ENCODE measurements around the gene CAMTA1. TPM values are rescaled to one million over a fixed set of nuclear protein-coding genes. Genes with fewer than 3 reads are reported as not detected.
A peak's percentile ranks its signal among the peaks of the same experiment; 100 is the strongest.

CAMTA1 gene
- polyA plus RNA-seq, 12 donors, result 24.2 to 51.1 (median 44.7) TPM; not detected in 1

- no peak for DNase-seq
Observed at GRCh38 chr1:7062346-7063061, 277.2 kb downstream of the CAMTA1 start.

DNA sequence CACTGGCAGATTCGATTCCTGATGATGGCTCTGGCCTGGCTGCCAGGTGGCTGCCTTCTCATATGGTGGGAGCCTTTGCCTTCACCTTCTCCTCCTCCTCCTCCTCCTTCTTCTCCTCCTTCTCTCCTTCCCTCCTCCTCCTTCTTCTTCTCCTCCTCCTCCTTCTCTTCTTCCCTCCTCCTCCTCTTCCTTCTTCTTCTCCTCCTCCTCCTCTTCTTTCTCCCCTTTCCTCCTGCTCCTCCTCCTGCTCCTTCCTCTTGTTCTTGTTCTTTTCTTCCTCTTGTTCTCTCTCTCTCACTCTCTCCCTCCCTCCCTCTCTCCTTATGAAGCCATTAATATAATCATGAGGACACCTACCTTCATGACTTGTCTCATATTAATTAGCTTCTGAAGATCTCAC, 278.7 kb downstream of the CAMTA1 start:
- DNase-seq, result no peak

GRCh38 chr1:7068552-7068951, 283.3 kb downstream of the CAMTA1 start:
- DNase-seq, result no peak

DNA sequence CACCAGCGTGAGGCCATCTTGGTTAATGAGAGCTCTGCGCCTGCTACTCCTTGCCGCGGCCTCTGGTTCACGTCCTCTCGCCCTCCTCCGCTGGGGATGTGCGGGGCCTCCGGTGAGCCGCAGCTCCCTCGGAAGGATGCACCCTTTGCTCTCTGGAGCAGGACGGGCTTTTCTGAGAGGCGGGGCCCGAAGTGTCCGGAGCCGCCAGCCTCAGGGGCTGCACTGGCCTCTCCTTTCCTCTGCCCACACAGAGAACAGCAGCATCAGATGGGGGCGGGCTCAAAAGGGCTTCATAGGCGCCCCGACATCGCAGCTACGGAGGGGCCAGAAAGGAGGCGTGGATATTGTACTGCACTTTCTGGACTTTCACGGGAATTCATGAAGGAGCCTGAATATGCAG, 284.7 kb downstream of the CAMTA1 start:
- DNase-seq, result no peak

- DNase-seq, result peak; percentile 69
Observed at GRCh38 chr1:7070389-7071029, 285.3 kb downstream of the CAMTA1 start.

DNA sequence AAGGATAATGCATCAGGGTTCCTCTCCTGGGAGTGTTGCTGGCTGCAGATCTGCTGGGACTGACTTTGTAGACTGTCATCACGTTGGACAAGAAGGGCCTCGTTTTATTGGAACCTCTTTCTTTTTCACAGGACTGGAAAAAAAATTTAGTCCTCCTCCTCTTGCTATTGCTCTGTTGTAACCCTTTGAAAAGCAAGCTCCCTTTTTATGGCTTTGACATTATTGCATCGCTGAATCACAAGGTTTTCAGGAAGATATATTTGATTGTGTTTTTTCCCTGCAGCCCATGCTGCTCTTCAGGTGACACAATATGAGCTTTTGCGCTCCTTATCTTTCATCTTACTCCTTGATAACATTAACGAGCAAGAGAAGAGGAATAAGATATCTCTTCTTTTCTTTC, 290.9 kb downstream of the CAMTA1 start:
- no peak for DNase-seq

- DNase-seq, result no peak
Observed at GRCh38 chr1:7076572-7076971, 291.3 kb downstream of the CAMTA1 start.

- no peak for DNase-seq
Observed at GRCh38 chr1:7077136-7077535, 291.9 kb downstream of the CAMTA1 start.

DNA sequence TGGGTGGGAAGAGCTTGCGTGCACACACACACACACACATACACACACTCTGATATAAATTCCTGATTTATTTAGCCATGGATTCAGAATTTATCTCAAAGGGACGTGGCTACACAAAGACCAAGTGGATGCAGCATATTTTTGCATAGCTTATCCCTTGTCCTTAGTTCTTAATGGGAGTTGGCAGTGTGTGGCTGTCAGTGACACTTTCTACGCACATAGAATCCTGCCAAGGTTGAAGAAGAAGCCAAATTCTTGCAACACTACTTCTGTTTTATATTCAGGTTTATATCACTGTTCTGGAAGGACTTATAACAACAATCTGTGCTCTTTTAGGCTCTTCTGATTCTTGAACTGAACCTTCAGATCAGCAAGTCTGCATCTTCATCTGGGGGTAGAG, 292.7 kb downstream of the CAMTA1 start:
- DNase-seq, result no peak

- DNase-seq, result no peak
Observed at GRCh38 chr1:7079637-7080036, 294.4 kb downstream of the CAMTA1 start.

DNA sequence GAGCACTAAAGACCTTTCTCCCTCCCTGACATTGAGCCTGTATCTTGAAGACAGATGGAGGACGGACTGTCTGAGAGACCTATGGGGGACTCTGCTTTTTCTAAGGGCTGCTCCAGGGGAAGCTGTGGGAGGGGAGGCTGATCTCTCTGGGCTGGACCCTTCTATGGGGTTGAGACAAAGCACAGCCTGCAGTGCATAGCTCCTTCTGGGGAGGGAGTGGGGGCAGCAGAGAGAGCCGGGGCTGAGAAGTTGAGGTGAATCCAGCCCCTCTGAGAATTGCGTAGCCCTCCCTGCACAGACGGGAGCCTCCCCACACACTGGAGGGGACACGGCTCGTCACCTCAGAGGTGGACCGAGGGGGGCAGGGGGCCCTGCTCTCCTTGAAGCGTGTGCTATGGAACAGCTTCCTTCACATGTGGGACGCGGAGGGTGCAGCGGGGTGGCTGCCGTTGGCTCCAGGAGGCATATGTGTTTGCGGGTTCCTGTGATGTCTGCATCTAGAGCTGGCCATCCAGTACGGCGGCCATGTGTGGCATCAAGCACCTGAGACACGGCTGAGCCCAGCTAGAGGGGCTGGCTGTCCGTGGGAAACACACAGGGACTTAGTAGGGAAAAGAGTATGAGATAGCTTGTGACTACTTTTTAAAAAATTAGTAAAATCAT, 299.1 kb downstream of the CAMTA1 start:
- no peak for DNase-seq

DNA sequence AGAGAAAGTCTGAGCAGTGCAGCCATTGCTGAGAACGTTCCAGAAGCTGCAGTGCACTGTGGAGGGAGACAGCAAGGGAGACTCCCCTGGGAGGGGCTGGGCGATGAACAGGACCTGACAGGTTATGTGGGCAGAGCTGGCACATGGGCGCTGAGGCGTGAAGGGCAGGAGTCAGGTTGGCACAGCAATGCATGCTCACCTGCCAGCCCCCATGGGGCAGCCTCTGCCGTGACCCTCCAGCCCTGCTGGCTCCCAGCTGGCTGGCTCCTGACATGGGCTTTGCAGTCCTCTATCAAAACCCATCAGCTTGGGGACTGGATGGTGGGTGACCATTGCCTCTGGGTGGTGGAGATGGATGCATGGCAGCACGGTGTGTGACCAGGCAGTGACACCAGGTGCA, 300.3 kb downstream of the CAMTA1 start:
- no peak for DNase-seq

GRCh38 chr1:7086106-7086505, 300.9 kb downstream of the CAMTA1 start:
- no peak for DNase-seq

GRCh38 chr1:7087888-7088287, 302.6 kb downstream of the CAMTA1 start:
- no peak for DNase-seq

DNA sequence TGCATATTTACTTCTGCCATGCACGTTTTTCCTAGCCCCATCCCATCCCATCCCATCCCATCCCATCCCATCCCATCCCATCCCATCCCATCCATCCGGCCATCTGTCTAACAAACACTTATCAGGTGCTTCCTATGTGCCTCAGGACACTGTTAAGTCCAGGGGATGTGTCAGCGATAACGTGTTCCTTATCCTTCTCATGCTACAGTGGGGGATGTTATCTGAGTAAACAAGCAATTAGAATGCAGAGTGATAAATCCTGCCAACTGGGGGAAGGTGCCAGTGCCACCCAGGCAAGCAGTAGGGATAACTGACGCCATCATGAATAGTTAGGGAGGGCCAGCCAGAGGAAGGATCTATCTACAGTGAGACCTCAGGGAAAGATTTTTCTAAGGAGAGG, 304.2 kb downstream of the CAMTA1 start:
- DNase-seq, result no peak

GRCh38 chr1:7093297-7093696, 308.0 kb downstream of the CAMTA1 start:
- DNase-seq, result no peak

GRCh38 chr1:7094086-7094485, 308.8 kb downstream of the CAMTA1 start:
- no peak for DNase-seq

GRCh38 chr1:7094509-7094908, 309.3 kb downstream of the CAMTA1 start:
- no peak for DNase-seq

GRCh38 chr1:7095343-7095964, 310.2 kb downstream of the CAMTA1 start:
- no peak for DNase-seq

DNA sequence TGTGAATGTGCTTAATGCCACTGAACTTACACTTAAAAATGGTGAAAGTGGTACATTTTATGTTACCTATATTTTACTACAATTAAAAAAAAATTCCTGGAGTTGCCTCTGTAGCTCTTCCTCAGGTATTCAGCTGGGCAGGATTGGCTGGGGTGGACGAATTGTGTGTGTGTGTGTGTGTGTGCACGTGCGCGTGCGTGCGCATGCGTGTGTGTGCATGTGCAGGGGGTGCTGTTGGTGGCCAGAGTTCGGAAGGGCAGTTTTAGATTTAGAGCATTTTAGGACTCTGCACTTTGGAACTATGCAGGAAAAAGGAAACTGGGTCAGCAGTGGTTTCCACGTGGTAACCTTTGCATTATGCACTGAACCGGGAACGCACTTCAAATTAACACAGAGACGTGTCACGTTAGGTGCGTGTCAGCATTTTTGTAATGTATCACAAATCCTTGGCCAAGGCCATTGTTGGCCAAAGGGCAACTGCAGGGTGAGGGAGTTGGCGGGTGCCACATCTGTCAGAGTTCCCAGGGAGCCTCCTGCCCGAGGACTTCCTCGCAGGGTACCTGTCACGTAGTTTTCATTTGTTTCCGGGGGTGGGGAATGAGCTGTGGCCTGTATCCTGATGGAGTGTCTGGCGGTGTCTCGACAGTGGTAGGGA, 312.8 kb downstream of the CAMTA1 start:
- no peak for DNase-seq

DNA sequence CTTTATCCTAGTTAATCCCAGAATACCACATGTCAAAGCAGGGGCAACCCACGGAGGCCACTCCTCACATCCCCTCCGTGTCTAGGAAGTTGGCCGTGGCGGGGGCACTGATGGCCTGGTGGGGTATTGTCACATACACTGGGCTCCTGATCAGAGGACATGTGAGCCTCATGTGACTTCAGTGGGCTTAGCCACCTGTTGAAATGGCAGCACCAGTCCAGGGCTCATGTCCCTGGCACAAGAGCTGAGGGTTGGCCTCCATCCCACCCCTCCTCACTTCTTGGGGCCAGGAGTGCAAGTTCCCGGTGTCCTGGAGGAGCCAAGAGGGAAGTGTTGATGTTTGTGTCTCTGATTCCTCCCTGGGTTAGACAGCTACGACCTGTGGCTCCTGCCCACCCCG, 313.4 kb downstream of the CAMTA1 start:
- DNase-seq, result no peak

GRCh38 chr1:7100479-7100878, 315.2 kb downstream of the CAMTA1 start:
- no peak for DNase-seq

Data from muscle of arm (tissue), 12 donors.